H9 (cell line): ENCODE measurements around the gene HNF4A. TPM values are rescaled to one million over a fixed set of nuclear protein-coding genes. Genes with fewer than 3 reads are reported as not detected.

Source experiments
- DNase-seq: peaks from one replicate; pipeline ENCODE4 v3.0.0-alpha.2; 2017
- H2AFZ ChIP-seq: one replicate; pipeline ENCODE4 v1.6.1; 2013; ENCODE audit warnings: mild to moderate bottlenecking, low read length, control low read depth, moderate library complexity
- H2AK5ac ChIP-seq: 2 replicates; pipeline ENCODE4 v1.6.1; 2013; ENCODE audit warnings: low read length, control low read depth, mixed read lengths; ENCODE audit not compliant: insufficient read length
- H2BK120ac ChIP-seq: one replicate; pipeline ENCODE4 v1.6.1; 2013; ENCODE audit warnings: low read depth, mild to moderate bottlenecking, low read length, control low read depth, inconsistent platforms; ENCODE audit not compliant: poor library complexity, severe bottlenecking
- H2BK12ac ChIP-seq: 2 replicates; pipeline ENCODE4 v1.6.1; 2013; ENCODE audit warnings: low read length, control low read depth, mixed read lengths, low read depth; ENCODE audit not compliant: insufficient read length
- H2BK15ac ChIP-seq: 2 replicates; pipeline ENCODE4 v1.6.1; 2013; ENCODE audit warnings: low read depth, low read length, control low read depth
- H2BK20ac ChIP-seq: one replicate; pipeline ENCODE4 v1.6.1; 2013; ENCODE audit warnings: low read depth, mild to moderate bottlenecking, low read length, control low read depth, inconsistent platforms; ENCODE audit not compliant: poor library complexity, severe bottlenecking
- H2BK5ac ChIP-seq: 2 replicates; pipeline ENCODE4 v1.6.1; 2013; ENCODE audit warnings: low read length, control low read depth, mixed read lengths; ENCODE audit not compliant: insufficient read length
- H3K14ac ChIP-seq: 2 replicates; pipeline ENCODE4 v1.6.1; 2013; ENCODE audit warnings: low read length, control low read depth; ENCODE audit not compliant: insufficient read depth
- H3K18ac ChIP-seq: 2 replicates; pipeline ENCODE4 v1.6.1; 2013; ENCODE audit warnings: low read depth, mild to moderate bottlenecking, mixed read lengths, low read length, control low read depth; ENCODE audit not compliant: insufficient read length
- H3K23ac ChIP-seq: 2 replicates; pipeline ENCODE4 v1.6.1; 2013; ENCODE audit warnings: low read length, control low read depth, mixed read lengths, low read depth; ENCODE audit not compliant: insufficient read length
- H3K23me2 ChIP-seq: 2 replicates; pipeline ENCODE4 v1.6.1; 2013; ENCODE audit warnings: low read depth, mild to moderate bottlenecking, mixed read lengths, low read length, control low read depth; ENCODE audit not compliant: insufficient read length, poor library complexity, severe bottlenecking
- H3K27ac ChIP-seq: 2 replicates; pipeline ENCODE4 v1.5.1; 2013; ENCODE audit warnings: low read length, control low read depth, mixed read lengths, low read depth; ENCODE audit not compliant: insufficient read length
- H3K27me3 ChIP-seq: 2 replicates; pipeline ENCODE4 v1.6.1; 2013; ENCODE audit warnings: low read length, control low read depth, inconsistent platforms; ENCODE audit not compliant: insufficient read depth
- H3K4ac ChIP-seq: 2 replicates; pipeline ENCODE4 v1.6.1; 2013; ENCODE audit warnings: low read depth, mild to moderate bottlenecking, control low read depth, inconsistent platforms, low read length, moderate library complexity
- H3K4me1 ChIP-seq: 2 replicates; pipeline ENCODE4 v1.6.1; 2013; ENCODE audit warnings: low read length, control low read depth, inconsistent platforms; ENCODE audit not compliant: insufficient read depth
- H3K4me2 ChIP-seq: 2 replicates; pipeline ENCODE4 v1.6.1; 2013; ENCODE audit warnings: low read length, control low read depth, mixed read lengths; ENCODE audit not compliant: insufficient read length, insufficient read depth
- H3K56ac ChIP-seq: 2 replicates; pipeline ENCODE4 v1.6.1; 2013; ENCODE audit warnings: low read depth, mild to moderate bottlenecking, mixed read lengths, low read length, control low read depth; ENCODE audit not compliant: insufficient read length
- H3K79me1 ChIP-seq: 2 replicates; pipeline ENCODE4 v1.6.1; 2013; ENCODE audit warnings: low read depth, mild to moderate bottlenecking, moderate library complexity, low read length, control low read depth, inconsistent platforms; ENCODE audit not compliant: insufficient read depth, poor library complexity, severe bottlenecking
- H3K79me2 ChIP-seq: 2 replicates; pipeline ENCODE4 v1.6.1; 2013; ENCODE audit warnings: low read length, control low read depth, inconsistent platforms; ENCODE audit not compliant: insufficient read depth
- H3K9ac ChIP-seq: 2 replicates; pipeline ENCODE4 v1.6.1; 2013; ENCODE audit warnings: low read length, control low read depth, mixed read lengths; ENCODE audit not compliant: insufficient read length; ENCODE audit errors: extremely low read depth
- H3K9me3 ChIP-seq: one replicate; pipeline ENCODE4 v1.6.1; 2013; ENCODE audit warnings: low read depth, low read length, inconsistent platforms; ENCODE audit not compliant: control insufficient read depth
- H3T11ph ChIP-seq: one replicate; pipeline ENCODE4 v1.6.1; 2013; ENCODE audit warnings: mild to moderate bottlenecking, low read length, control low read depth, inconsistent platforms
- H4K20me1 ChIP-seq: one replicate; pipeline ENCODE4 v1.6.1; 2013; ENCODE audit not compliant: control insufficient read depth, insufficient read length, insufficient read depth
- H4K5ac ChIP-seq: 2 replicates; pipeline ENCODE4 v1.6.1; 2013; ENCODE audit warnings: low read depth, mild to moderate bottlenecking, mixed read lengths, low read length, control low read depth; ENCODE audit not compliant: insufficient read length
- H4K8ac ChIP-seq: replicated peaks from 2 replicates; pipeline ENCODE4 v1.6.1; 2013; ENCODE audit warnings: low read length, control low read depth, mixed read lengths, low read depth; ENCODE audit not compliant: insufficient read length
- H4K91ac ChIP-seq: 2 replicates; pipeline ENCODE4 v1.6.1; 2013; ENCODE audit warnings: low read depth, mild to moderate bottlenecking, moderate library complexity, mixed read lengths, low read length, control low read depth; ENCODE audit not compliant: insufficient read length
- H3K27ac Mint-ChIP-seq, 3 experiments: 2 replicates in 2 of 3; 3 replicates in 1 of 3; pipeline ENCODE4 v1.8.0; 2020 to 2021; ENCODE audit warnings: mixed read lengths in 3 of 3, mild to moderate bottlenecking in 1 of 3, moderate library complexity in 1 of 3
- H3K27me3 Mint-ChIP-seq: 2 replicates; pipeline ENCODE4 v1.8.0; 2021; ENCODE audit warnings: low read depth, mild to moderate bottlenecking, moderate library complexity, mixed read lengths
- H3K36me3 Mint-ChIP-seq, 3 experiments: 2 replicates in 2 of 3; 3 replicates in 1 of 3; pipeline ENCODE4 v1.8.0; 2020 to 2021; ENCODE audit warnings: low read depth in 3 of 3, mixed read lengths in 3 of 3; ENCODE audit not compliant: insufficient read depth in 1 of 3
- H3K4me1 Mint-ChIP-seq, 2 experiments: 2 replicates each; pipeline ENCODE4 v1.8.0; 2020; ENCODE audit warnings: mixed read lengths in 2 of 2
- H3K4me3 Mint-ChIP-seq, 2 experiments: 2 replicates in 1 of 2; 3 replicates in 1 of 2; pipeline ENCODE4 v1.8.0; 2020 to 2021; ENCODE audit warnings: mild to moderate bottlenecking in 2 of 2, mixed read lengths in 2 of 2, moderate library complexity in 1 of 2
- H3K9me3 Mint-ChIP-seq, 2 experiments: 2 replicates in 1 of 2; 3 replicates in 1 of 2; pipeline ENCODE4 v1.8.0; 2020; ENCODE audit warnings: mild to moderate bottlenecking in 2 of 2, mixed read lengths in 2 of 2, moderate library complexity in 1 of 2
- CTCF ChIP-seq: fragments of 200-600 bp; sonication (generic); conservative IDR thresholded peaks from 3 replicates; pipeline ENCODE4 v1.8.0; 2021; ENCODE audit warnings: antibody characterized with exemption, mild to moderate bottlenecking
- WGBS: extraction: QIAGEN DNeasy Blood & Tissue Kit; methylation state at CpG from one replicate; pipeline ENCODE4 v1.1.7; 2013; ENCODE audit warnings: missing lambda C conversion rate, low lambda C conversion rate, mixed read lengths; ENCODE audit not compliant: insufficient read length; ENCODE audit errors: extremely low coverage; 5-methylcytosine and 5-hydroxymethylcytosine counted together
- total RNA-seq: library from RNA; stranded (reverse); gene quantifications from 2 replicates; pipeline ENCODE4 v1.2.1, GENCODE V29; 2021

Gene HNF4A
- total RNA-seq, 1 experiment from 2014 or later: not detected

GRCh38 chr20:44394702-44395460 lies 39.4 kb downstream of the HNF4A start:
- H2BK15ac ChIP-seq: no peak overlapping the region
- H3T11ph ChIP-seq: no peak overlapping the region
- no peaks in the 10 kb centered on the region for H4K20me1 ChIP-seq
- no peak for DNase-seq
- no peaks in the 10 kb centered on the region for H3K4me1 ChIP-seq
- no peak overlapping the region for H3K4me3 Mint-ChIP-seq
- no peak overlapping the region for H2AK5ac ChIP-seq
- TF ChIP-seq CTCF: no peak
- H3K27me3 ChIP-seq: no peaks in the 10 kb centered on the region
- no peaks in the 10 kb centered on the region for H3K79me1 ChIP-seq
- no peak overlapping the region for H3K14ac ChIP-seq
- no CpG with 5 or more reads among the region's 15 CpGs for whole genome bisulfite sequencing
- no peak overlapping the region for H3K4ac ChIP-seq
- H3K79me2 ChIP-seq: no peaks in the 10 kb centered on the region
- H4K91ac ChIP-seq: no peak overlapping the region
- H3K4me1 Mint-ChIP-seq: no peaks in the 10 kb centered on the region; a peak in 1 of 4 replicates
- no peak overlapping the region for H2BK5ac ChIP-seq
- no peaks in the 10 kb centered on the region for H3K23me2 ChIP-seq
- H3K9me3 Mint-ChIP-seq: no peaks in the 10 kb centered on the region
- no peak overlapping the region for H2BK12ac ChIP-seq
- H2BK120ac ChIP-seq: no peak overlapping the region
- H3K4me2 ChIP-seq: no peak overlapping the region
- no peak overlapping the region for H3K23ac ChIP-seq
- H3K36me3 Mint-ChIP-seq: no peaks in the 10 kb centered on the region
- no peak overlapping the region for H4K8ac ChIP-seq
- H3K9ac ChIP-seq: no peak overlapping the region
- H3K18ac ChIP-seq: no peak overlapping the region
- no peak overlapping the region for H2BK20ac ChIP-seq
- H3K27ac ChIP-seq: no peak overlapping the region
- no peak overlapping the region for H3K27ac Mint-ChIP-seq
- H3K56ac ChIP-seq: no peak overlapping the region
- no peaks in the 10 kb centered on the region for H3K9me3 ChIP-seq
- no peak overlapping the region for H2AFZ ChIP-seq
- no peak overlapping the region for H4K5ac ChIP-seq
- H3K27me3 Mint-ChIP-seq: peaks cover 9% of the 10 kb centered on the region; the same call in 1 of the 2 replicates
